Neural progenitor cell (in vitro differentiated cells): ENCODE results near the gene OTOP3. TPM values are rescaled to one million over a fixed set of nuclear protein-coding genes. Genes with fewer than 3 reads are reported as not detected.

Experiments used
- DNase-seq: peaks from one replicate; pipeline ENCODE4 v3.0.0-alpha.2; 2016; ENCODE audit warnings: low spot score
- H2AFZ ChIP-seq: fragments of 200-600 bp; sonication (generic); replicated peaks from 2 replicates; pipeline ENCODE4 v1.6.1; 2016; ENCODE audit warnings: antibody characterized with exemption
- H3F3A ChIP-seq: fragments of 200-600 bp; sonication (generic); 2 replicates; pipeline ENCODE4 v1.6.1; 2016; ENCODE audit warnings: antibody characterized with exemption, low read depth
- H3K27ac ChIP-seq: fragments of 200-600 bp; sonication (generic); 2 replicates; pipeline ENCODE4 v1.5.1; 2016; ENCODE audit warnings: mild to moderate bottlenecking
- H3K27me3 ChIP-seq: fragments of 200-600 bp; sonication (generic); 2 replicates; pipeline ENCODE4 v1.6.1; 2016; ENCODE audit warnings: mild to moderate bottlenecking, moderate library complexity
- H3K36me3 ChIP-seq: fragments of 200-600 bp; sonication (generic); 2 replicates; pipeline ENCODE4 v1.5.1; 2016
- H3K4me1 ChIP-seq: fragments of 200-600 bp; sonication (generic); 2 replicates; pipeline ENCODE4 v1.6.1; 2016; ENCODE audit warnings: mixed run types
- H3K4me2 ChIP-seq: fragments of 200-600 bp; sonication (generic); 2 replicates; pipeline ENCODE4 v1.6.1; 2016
- H3K4me3 ChIP-seq: fragments of 200-600 bp; sonication (generic); 2 replicates; pipeline ENCODE4 v1.5.1; 2016
- H3K79me2 ChIP-seq: fragments of 200-600 bp; sonication (generic); 2 replicates; pipeline ENCODE4 v1.6.1; 2016; ENCODE audit warnings: low read depth
- H3K9ac ChIP-seq: fragments of 200-600 bp; sonication (generic); 2 replicates; pipeline ENCODE4 v1.6.1; 2016
- H3K9me3 ChIP-seq: fragments of 200-600 bp; sonication (generic); 2 replicates; pipeline ENCODE4 v1.5.1; 2016; ENCODE audit warnings: low read depth
- H4K20me1 ChIP-seq: fragments of 200-600 bp; sonication (generic); 2 replicates; pipeline ENCODE4 v1.6.1; 2016; ENCODE audit warnings: low read depth
- H3K27ac Mint-ChIP-seq: 3 replicates; pipeline ENCODE4 v1.8.0; 2021; ENCODE audit warnings: mixed read lengths
- H3K27me3 Mint-ChIP-seq: 2 replicates; pipeline ENCODE4 v1.8.0; 2022; ENCODE audit warnings: low read depth, mild to moderate bottlenecking, inconsistent platforms, moderate library complexity, mixed read lengths; ENCODE audit not compliant: insufficient read depth
- H3K36me3 Mint-ChIP-seq: 3 replicates; pipeline ENCODE4 v1.8.0; 2021; ENCODE audit warnings: mixed read lengths
- H3K4me1 Mint-ChIP-seq: 3 replicates; pipeline ENCODE4 v1.8.0; 2021; ENCODE audit warnings: mixed read lengths
- H3K4me3 Mint-ChIP-seq: 3 replicates; pipeline ENCODE4 v1.8.0; 2021; ENCODE audit warnings: mild to moderate bottlenecking, moderate library complexity, mixed read lengths
- H3K9me3 Mint-ChIP-seq: 3 replicates; pipeline ENCODE4 v1.8.0; 2020; ENCODE audit warnings: mixed read lengths
- CTCF ChIP-seq: fragments of 200-600 bp; sonication (generic); IDR thresholded peaks from 2 replicates; pipeline ENCODE4 v1.5.1; 2017; ENCODE audit warnings: antibody characterized with exemption, mild to moderate bottlenecking
- EZH2 ChIP-seq: fragments of 200-600 bp; sonication (generic); IDR thresholded peaks from 2 replicates; pipeline ENCODE4 v1.6.1; 2017; ENCODE audit warnings: antibody characterized with exemption, mild to moderate bottlenecking, moderate library complexity
- EZH2phosphoT487 ChIP-seq: fragments of 200-600 bp; sonication (generic); IDR thresholded peaks from 2 replicates; pipeline ENCODE4 v1.6.1; 2017; ENCODE audit warnings: antibody characterized with exemption
- total RNA-seq: library from RNA; depleted of rRNA; stranded (reverse); fragments of >200 nt; gene quantifications from 2 replicates; pipeline ENCODE4 v1.2.3, GENCODE V29; 2015; ENCODE audit warnings: low replicate concordance

OTOP3 gene
- total RNA-seq, 1 donor from 2014 or later = not detected

- H3K9me3 ChIP-seq = no peaks in the 10 kb centered on the region
- TF ChIP-seq EZH2 (no peak), CTCF (peak; percentile 63), EZH2phosphoT487 (no peak)
- H2AFZ ChIP-seq = no peak overlapping the region
- peaks cover 6% of the 10 kb centered on the region for H3K4me1 Mint-ChIP-seq
- H3K4me3 ChIP-seq = no peak overlapping the region
- no peaks in the 10 kb centered on the region for H3K36me3 Mint-ChIP-seq
- H3K4me2 ChIP-seq = no peak overlapping the region
- H3K36me3 ChIP-seq = no peaks in the 10 kb centered on the region
- no peaks in the 10 kb centered on the region for H3K9me3 Mint-ChIP-seq
- peak; percentile 80 for DNase-seq
- peaks cover 33% of the 10 kb centered on the region for H3K27me3 ChIP-seq
- no peak overlapping the region for H3K9ac ChIP-seq
- no peaks in the 10 kb centered on the region for H3F3A ChIP-seq
- no peaks in the 10 kb centered on the region for H4K20me1 ChIP-seq
- no peak overlapping the region for H3K27ac ChIP-seq
- H3K27ac Mint-ChIP-seq = no peak overlapping the region
- no peak overlapping the region for H3K4me3 Mint-ChIP-seq
- no peaks in the 10 kb centered on the region for H3K79me2 ChIP-seq
- H3K4me1 ChIP-seq = no peaks in the 10 kb centered on the region
- peaks cover 16% of the 10 kb centered on the region for H3K27me3 Mint-ChIP-seq
These were observed 25.1 kb downstream of the OTOP3 start for GRCh38 chr17:74960570-74961342.

GRCh38 chr17:74961657-74962350 lies 26.1 kb downstream of the OTOP3 start:
- peaks cover 33% of the 10 kb centered on the region for H3K27me3 ChIP-seq
- TF ChIP-seq EZH2 = no peak
- peak; percentile 82 for TF ChIP-seq CTCF
- no peak for TF ChIP-seq EZH2phosphoT487
- no peak overlapping the region for H3K9ac ChIP-seq
- H3K4me1 ChIP-seq = no peaks in the 10 kb centered on the region
- H3K4me2 ChIP-seq = no peak overlapping the region
- H3K27ac ChIP-seq = no peak overlapping the region
- Mint-ChIP-seq H3K9me3 (no peaks in the 10 kb centered on the region), H3K27ac (peak overlapping the region; percentile 57), H3K27me3 (peaks cover 23% of the 10 kb centered on the region), H3K4me1 (peaks cover 6% of the 10 kb centered on the region), H3K36me3 (no peaks in the 10 kb centered on the region), H3K4me3 (peak overlapping the region; percentile 18)
- no peaks in the 10 kb centered on the region for H3K36me3 ChIP-seq
- H3K9me3 ChIP-seq = no peaks in the 10 kb centered on the region
- no peaks in the 10 kb centered on the region for H3F3A ChIP-seq
- H4K20me1 ChIP-seq = no peaks in the 10 kb centered on the region
- H3K4me3 ChIP-seq = no peak overlapping the region
- no peak overlapping the region for H2AFZ ChIP-seq
- no peaks in the 10 kb centered on the region for H3K79me2 ChIP-seq
- DNase-seq = peak; percentile 93

- Mint-ChIP-seq H3K4me3 (no peak overlapping the region), H3K27ac (no peak overlapping the region), H3K36me3 (no peaks in the 10 kb centered on the region), H3K9me3 (no peaks in the 10 kb centered on the region), H3K4me1 (peaks cover 6% of the 10 kb centered on the region), H3K27me3 (peaks cover 23% of the 10 kb centered on the region)
- no peaks in the 10 kb centered on the region for H3K79me2 ChIP-seq
- no peak for TF ChIP-seq EZH2
- no peak for TF ChIP-seq CTCF
- no peak for TF ChIP-seq EZH2phosphoT487
- no peaks in the 10 kb centered on the region for H4K20me1 ChIP-seq
- H3K27me3 ChIP-seq = peaks cover 31% of the 10 kb centered on the region
- no peak overlapping the region for H3K27ac ChIP-seq
- H3K9me3 ChIP-seq = no peaks in the 10 kb centered on the region
- no peaks in the 10 kb centered on the region for H3K36me3 ChIP-seq
- H3K4me2 ChIP-seq = no peak overlapping the region
- no peaks in the 10 kb centered on the region for H3K4me1 ChIP-seq
- no peak for DNase-seq
- H3F3A ChIP-seq = no peaks in the 10 kb centered on the region
- H3K4me3 ChIP-seq = no peak overlapping the region
- no peak overlapping the region for H2AFZ ChIP-seq
- H3K9ac ChIP-seq = no peak overlapping the region
These were observed 27.1 kb downstream of the OTOP3 start for GRCh38 chr17:74962622-74963394.
